Stimulated activated CD8-positive, alpha-beta memory T cell treated with anti-CD3 and anti-CD28 coated beads, Interleukin-12 subunit alpha, Interleukin-12 subunit beta, amount 100 ng/mL, for 4 hours (primary cell): Measurements from ENCODE around the gene GP1BB.
"Not testable (repeated sequence)": the region's sequence is repeated elsewhere in the genome, so short reads cannot be mapped to it uniquely, and the experiment has no call there.

Experiments used
- DNase-seq: peaks from one replicate; pipeline ENCODE4 v3.0.0-alpha.2; 2020; ENCODE audit warnings: low read depth

GP1BB gene

GRCh38 chr22:19723232-19723982 lies at the start of gene GP1BB:
Gene GP1BB (plus strand): TSS chr22:19723539. CDS start chr22:19723570, 31 bp downstream.
- DNase-seq = no peak

GRCh38 chr22:19673660-19674059 lies 49.7 kb upstream of the GP1BB start:
- no peak for DNase-seq

GRCh38 chr22:19674129-19674928 lies 49.0 kb upstream of the GP1BB start:
- no peak for DNase-seq

GRCh38 chr22:19674929-19675253 lies 48.4 kb upstream of the GP1BB start:
- DNase-seq = no peak

- no peak for DNase-seq
These were observed 47.9 kb upstream of the GP1BB start for GRCh38 chr22:19675428-19675827.

- not testable (repeated sequence) for DNase-seq
These were observed 46.9 kb upstream of the GP1BB start for GRCh38 chr22:19676437-19676836.

- DNase-seq = no peak
These were observed 44.3 kb upstream of the GP1BB start for GRCh38 chr22:19678949-19679521.

GRCh38 chr22:19679522-19680101 lies 43.7 kb upstream of the GP1BB start:
- peak; percentile 6 for DNase-seq

GRCh38 chr22:19680287-19680881 lies 43.0 kb upstream of the GP1BB start:
- DNase-seq = no peak

GRCh38 chr22:19680911-19681862 lies 42.2 kb upstream of the GP1BB start:
- no peak for DNase-seq

GRCh38 chr22:19681863-19682245 lies 41.5 kb upstream of the GP1BB start:
- no peak for DNase-seq

- no peak for DNase-seq
These were observed 36.4 kb upstream of the GP1BB start for GRCh38 chr22:19686946-19687345.

GRCh38 chr22:19687561-19688300 lies 35.6 kb upstream of the GP1BB start:
- DNase-seq = no peak

GRCh38 chr22:19688301-19689290 lies 34.7 kb upstream of the GP1BB start:
- DNase-seq = no peak

GRCh38 chr22:19689408-19689807 lies 33.9 kb upstream of the GP1BB start:
- no peak for DNase-seq

GRCh38 chr22:19691007-19691720 lies 32.2 kb upstream of the GP1BB start:
- DNase-seq = no peak

- no peak for DNase-seq
These were observed 31.5 kb upstream of the GP1BB start for GRCh38 chr22:19691721-19692341.

- no peak for DNase-seq
These were observed 29.8 kb upstream of the GP1BB start for GRCh38 chr22:19693581-19693980.
